ENCODE measurements around the gene PNPT1.
"Not testable (repeated sequence)": the region's sequence is repeated elsewhere in the genome, so short reads cannot be mapped to it uniquely, and the experiment has no call there.

Gene PNPT1

GRCh38 chr2:55596795-55597194 is 96.8 kb downstream of the PNPT1 start:
- not testable (repeated sequence) for DNase-seq (ENCODE audit: low spot score)

DNA sequence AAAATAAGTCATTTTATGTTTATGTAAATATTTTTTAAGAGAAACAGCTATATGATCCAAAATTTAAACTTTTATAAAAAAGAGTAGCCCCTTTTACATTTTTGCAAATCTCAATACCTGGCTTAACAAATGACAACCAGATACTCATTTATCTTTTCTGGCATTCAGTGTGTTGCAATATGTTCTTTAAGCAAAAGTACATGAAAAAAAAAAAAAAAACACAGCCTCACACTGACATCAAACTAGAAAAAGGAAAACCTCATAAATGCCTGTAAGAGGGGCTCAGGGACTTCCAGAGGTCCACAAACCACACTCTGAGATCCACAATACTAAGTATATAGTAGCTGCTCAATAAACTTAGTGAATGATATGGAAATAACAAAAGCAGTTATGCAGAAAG is 98.1 kb downstream of the PNPT1 start:
- DNase-seq (ENCODE audit: low spot score), result no peak

- no peak for DNase-seq (ENCODE audit: low spot score)
Measured at GRCh38 chr2:55592130-55592529, 101.5 kb downstream of the PNPT1 start.

- DNase-seq (ENCODE audit: low spot score), result peak; percentile 62
Measured at GRCh38 chr2:55590810-55591440, 102.7 kb downstream of the PNPT1 start.

DNA sequence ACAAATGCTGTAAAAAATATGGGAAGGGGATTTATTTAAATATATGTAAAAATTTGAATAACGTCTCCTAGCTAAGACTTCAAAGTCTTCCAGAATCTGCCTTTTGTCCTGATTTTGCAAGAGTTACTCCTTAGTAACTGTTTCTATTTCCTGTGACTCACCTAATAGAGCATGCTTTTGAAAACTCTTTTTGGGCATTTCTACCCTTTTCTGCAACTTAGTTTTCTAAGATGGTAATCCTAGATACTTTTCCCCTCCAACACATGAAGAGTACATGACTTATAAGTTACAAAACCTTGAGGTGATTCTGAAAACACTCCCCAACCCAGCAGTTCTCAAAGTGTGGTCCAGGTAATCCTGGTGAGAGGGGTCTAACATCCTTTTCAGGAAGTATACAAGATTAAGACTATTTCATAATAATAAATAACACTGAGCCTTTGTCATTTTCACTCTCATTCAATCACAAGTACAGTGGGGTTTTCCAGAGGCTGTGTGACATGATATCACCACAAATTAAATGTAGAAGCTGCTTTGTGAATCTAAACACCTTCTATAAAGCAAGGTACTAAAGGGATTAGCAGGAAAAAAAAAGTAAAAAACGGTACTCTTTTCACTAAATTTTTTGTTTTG is 108.1 kb downstream of the PNPT1 start:
- no peak for DNase-seq (ENCODE audit: low spot score)

Measured in CD4-positive, alpha-beta T cell treated with Interleukin-2 at 100 ng/mL for 4 hours (primary cell).